NCI-H2171 treated with DMSO at 0.1 percent for 48 hours (cell line): Measurements from ENCODE around the gene JARID2.

Experiments used
- DNase-seq: peaks from one replicate; lab custom pipeline; 2025; lab: John Stamatoyannopoulos, UW

The JARID2 gene

DNA sequence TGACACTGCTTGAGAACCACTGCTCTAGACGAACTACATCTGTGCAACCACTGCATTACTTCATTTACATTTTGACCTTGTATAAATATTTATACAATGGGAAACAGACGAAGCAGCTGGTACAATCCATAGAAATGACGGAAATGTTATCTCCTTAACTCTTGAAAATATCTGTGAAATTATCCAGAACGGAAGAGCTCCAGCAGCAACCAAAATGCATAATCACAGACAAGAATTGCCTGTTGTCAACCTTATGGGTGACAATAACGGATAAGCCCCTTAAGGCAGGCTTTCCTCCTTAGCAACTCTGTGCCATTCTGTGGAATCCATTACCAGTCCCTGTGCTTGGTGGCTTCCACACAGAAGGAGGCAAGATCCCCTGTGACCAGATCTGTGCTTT lies 301.5 kb downstream of the JARID2 start:
- no peak for DNase-seq

DNA sequence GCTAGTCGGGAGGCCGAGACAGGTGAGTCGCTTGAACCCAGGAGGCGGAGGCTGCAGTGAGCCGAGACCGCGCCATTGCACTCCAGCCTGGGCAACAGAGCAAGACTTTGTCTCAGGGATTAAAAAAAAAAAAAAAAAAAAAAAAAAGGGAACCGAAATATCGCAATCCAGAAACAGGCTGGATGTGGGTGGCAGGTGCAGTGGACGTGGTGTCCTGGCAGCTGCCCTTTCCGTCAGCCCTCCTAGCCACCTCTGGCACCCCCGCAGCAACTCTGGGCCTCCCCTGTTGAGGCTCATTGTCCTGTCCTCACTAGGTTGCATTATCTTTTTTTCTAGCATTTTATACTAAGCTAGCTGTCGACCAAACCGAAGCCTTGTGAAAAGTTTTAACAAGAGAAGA lies 303.5 kb downstream of the JARID2 start:
- DNase-seq = no peak

- no peak for DNase-seq
Measured at GRCh38 chr6:15550546-15551123, 304.8 kb downstream of the JARID2 start.

- no peak for DNase-seq
Measured at GRCh38 chr6:15551262-15551661, 305.4 kb downstream of the JARID2 start.

DNA sequence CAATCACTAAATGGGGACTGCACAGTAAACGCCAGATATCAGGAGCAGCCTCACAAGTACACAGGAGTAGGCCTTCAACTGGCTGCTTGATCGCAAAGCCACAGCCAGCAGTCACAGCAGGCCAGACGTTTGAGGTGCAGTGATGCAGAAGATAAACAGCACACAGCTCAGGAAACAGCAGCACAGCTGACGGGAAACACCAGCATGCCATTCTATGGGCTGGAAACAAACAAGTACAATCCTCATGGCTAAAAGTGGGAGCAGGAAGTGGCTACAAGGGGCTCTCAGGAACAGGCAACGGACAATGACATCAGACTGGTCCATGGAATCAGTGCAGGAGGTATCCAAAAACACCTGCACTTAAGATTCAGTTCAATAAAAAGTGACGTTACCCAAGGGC lies 305.9 kb downstream of the JARID2 start:
- DNase-seq = peak; percentile 82

DNA sequence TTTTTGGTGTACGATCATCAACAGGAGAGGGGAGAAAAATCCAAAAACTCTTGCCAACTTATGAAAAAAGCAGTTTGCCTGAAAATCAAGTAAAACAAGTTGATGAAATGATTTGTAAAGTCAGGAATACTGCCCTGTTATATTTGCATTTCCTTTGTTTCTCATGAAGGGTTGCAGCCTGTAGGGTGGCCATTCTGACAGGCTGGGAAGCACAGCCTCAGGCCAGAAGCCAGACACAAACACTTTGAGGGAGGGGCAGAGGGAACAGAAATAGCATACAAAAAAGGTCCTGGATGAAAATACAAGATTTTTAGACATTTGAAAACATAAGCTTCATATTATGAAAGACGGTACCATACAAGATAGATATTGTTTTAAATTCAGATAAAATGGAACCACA lies 307.2 kb downstream of the JARID2 start:
- DNase-seq = no peak

GRCh38 chr6:15553736-15554294 lies 307.9 kb downstream of the JARID2 start:
- no peak for DNase-seq

- DNase-seq = no peak
Measured at GRCh38 chr6:15554728-15555100, 308.8 kb downstream of the JARID2 start.

DNA sequence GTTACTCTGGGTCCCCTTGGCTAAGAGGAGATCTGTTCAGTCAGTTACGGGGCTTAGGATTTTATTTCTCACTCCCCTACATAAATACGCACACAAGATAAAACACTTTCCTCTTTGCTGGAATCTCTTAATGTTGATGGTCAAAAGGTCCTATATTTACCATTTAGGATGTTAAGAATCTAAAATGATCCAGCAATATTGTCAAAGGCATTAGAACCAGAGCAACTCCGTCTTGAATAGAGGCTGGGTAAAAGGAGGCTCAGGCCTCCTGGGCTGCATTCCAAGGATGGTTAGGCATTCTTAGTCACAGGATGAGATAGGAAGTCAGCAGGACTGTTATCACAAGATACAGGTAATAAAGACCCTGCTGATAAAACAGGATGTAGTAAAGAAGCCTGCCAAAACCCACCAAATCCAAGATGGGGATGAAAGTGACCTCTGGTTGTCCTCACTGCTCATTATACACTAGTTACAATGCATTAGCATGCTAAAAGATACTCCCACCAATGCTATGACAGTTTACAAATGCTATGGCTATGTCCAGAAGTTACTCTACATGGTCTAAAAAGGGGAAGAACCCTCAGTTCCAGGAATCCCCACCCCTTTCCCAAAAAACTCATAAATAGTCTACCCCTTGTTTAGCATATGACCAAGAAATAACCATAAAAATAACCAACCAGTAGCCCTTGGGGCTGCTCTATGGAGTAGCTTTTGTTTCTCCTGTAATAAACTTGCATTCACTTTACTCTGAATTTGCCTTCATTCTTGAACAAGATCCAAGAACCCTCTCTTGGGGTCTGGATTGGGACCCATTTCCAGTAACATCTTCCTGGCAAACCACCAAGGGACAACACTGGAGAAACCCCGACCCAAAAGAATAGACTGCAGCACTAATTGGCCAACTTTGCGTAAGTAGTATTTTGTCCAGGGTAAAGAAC lies 309.5 kb downstream of the JARID2 start:
- DNase-seq = no peak

GRCh38 chr6:15556711-15557110 lies 310.8 kb downstream of the JARID2 start:
- no peak for DNase-seq

DNA sequence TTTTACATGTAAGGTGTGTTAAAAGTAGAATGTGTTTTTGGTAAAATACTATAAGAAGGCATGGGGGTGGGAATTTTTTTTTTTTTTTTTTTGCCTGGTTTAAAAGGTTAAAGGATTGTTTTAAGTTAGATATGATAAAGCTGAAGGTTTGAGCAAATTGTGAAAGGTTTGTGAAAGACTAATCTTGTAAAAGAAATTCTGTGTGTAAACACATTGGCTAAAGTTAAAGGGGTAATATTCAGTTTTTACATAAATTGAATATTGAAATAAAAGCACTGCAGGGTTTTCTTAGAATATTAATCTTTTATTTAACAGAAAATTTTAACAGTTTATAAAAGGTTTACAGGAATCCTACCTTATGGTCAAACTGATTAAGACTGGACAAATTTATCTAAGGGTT lies 311.3 kb downstream of the JARID2 start:
- DNase-seq = no peak

DNA sequence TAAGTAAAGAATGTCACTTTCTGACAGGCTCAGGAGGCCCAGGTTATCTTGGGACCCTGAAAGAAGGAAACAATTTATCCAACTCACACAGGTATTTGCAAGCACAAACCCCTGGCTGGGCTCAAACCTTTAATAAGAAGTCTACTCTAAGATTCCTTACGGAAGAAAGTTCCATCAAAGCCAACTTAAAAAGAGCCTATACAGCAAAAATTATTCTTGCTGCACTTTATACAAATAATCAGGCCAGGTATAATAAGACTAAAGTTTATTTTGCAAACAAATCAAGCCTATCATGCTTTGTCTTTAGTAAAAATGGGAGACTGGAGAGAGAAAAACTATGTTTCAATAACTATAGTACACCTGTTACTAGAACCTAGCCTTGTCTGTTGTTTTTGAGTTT lies 314.8 kb downstream of the JARID2 start:
- no peak for DNase-seq

DNA sequence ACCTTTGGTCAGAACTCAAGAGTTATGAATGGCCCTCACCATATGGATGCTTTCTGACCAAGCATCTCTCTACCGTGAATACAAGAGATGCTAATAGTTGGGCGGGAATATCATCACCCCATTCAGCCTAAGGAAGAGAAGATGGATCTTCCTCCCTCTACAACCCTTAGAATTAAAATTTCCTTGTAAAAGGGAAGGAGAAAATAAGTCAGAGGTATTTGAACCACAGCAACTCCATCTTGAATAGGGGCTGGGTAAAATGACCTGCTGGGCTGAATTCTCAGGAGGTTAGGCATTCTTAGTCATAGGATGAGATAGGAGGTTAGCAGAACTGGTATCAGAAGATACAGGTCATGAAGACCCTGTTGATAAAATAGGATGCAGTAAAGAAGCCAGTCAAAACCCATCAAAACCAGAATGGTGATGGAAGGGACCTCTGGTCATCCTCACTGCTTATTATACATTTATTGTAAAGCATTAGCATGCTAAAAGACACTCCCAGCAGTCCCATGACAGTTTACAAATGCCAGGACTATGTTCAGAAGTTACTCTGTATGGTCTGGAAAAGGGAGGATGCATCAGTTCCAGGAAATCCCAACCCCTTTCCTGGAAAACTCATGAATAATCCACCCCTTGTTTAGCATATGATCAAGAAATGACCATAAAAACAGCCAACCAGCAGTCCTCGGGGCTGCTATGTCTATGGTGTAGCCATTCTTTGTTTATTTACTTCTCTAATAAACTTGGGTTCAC lies 315.8 kb downstream of the JARID2 start:
- no peak for DNase-seq

- no peak for DNase-seq
Measured at GRCh38 chr6:15562977-15563376, 317.1 kb downstream of the JARID2 start.

GRCh38 chr6:15569035-15569995 lies 323.4 kb downstream of the JARID2 start:
- no peak for DNase-seq

DNA sequence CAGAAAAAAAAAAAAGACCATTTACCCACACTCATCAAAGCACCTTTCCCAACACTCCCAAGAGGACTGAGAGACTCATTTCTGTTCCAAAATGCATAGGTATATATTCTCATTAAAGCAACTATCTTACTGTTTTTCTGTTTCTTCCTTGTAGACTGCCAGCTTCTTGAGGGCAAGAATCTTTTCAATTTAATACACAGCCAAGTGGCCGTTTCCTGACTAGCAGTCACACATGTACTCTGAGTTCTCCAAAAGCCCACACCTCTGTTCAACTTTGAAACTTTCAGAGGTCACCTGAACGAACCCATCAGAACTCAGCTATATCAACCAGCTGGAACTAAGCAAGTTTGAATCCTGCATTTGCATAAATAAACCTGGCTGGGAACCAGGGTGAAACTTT lies 324.3 kb downstream of the JARID2 start:
- DNase-seq = no peak
